Pons (tissue), 1 donor: ENCODE results near the gene GOLGA1.
"Not testable (repeated sequence)": the region's sequence is repeated elsewhere in the genome, so short reads cannot be mapped to it uniquely, and the experiment has no call there.

Experiments used
- DNase-seq: peaks from one replicate; pipeline ENCODE4 v3.0.0-alpha.2; 2016; ENCODE audit warnings: low spot score

Gene GOLGA1

DNA sequence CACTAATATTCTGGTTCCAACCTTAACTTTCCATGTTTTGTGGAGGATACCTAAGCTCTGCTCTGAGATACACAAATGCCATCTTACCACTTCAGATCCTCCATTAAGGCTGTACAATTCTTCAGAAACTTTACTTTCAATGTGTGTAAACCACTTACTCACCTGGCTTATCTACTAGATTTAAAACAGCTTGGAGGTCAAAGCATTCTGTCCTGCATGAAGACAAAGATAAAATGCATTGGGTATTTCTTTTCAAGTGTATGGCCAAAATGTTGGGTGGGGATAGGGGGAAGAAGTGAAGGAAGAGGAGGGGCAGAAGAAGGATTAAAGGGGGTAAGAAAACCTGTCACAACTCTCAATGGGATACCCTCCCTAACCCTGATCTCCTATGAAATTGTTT lies 939 bp downstream of the GOLGA1 start:
- no peak for DNase-seq

DNA sequence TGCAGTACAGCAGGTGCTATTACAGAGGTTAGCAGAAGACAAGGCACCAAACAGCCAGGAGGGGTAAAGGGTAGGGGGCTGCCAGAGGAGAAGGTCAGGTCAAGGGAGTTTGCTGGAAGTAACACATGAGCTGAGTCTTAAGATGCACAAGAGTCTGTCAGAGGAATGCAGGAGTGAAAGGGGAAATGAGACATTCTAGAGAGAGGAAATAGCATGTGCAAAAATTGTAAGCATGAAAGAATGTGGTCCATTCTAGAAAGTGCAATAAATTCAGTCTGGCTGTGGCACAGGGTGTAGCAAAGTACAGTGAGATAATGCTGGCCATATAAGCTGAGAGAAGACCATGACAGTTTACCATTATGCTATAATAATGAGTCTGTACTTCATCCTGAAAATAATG lies 6.6 kb downstream of the GOLGA1 start:
- DNase-seq: peak; percentile 5

DNA sequence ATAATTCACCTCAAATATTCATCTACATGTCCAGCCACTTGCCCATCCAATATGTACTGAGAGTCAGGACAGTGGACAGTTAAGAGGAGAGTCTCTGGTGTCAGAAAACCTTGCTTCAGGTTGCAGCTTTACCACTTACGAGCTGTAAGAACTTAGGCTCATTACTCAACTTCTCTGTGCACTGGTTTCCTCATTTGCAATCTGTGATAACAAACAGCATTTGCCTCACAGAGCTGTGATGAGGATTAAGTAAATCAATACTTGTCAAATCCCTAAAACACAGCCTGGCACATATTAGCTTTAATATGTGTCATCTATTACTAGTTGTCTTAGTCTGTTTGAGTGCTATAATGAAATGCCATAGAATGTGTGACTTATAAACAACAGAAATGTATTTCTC lies 8.6 kb downstream of the GOLGA1 start:
- no peak for DNase-seq

DNA sequence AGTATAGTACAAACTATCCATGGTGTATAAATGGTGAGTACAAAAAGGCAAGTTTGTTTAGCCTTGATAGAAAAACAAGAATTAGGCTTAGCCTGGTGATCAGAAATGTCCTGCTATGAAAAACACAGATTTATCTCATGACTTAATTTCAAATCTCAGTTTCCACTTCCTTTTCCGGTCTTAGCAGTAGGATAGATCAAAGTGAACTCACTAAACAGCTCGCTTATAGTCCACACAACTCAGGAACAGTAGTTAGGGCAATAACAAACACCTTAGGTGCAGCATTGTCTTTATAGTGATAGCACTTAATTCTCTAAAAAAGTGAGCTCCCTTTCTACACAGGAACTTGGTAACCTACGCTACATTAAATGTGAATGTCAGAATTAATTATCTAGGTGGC lies 11.4 kb downstream of the GOLGA1 start:
- no peak for DNase-seq

DNA sequence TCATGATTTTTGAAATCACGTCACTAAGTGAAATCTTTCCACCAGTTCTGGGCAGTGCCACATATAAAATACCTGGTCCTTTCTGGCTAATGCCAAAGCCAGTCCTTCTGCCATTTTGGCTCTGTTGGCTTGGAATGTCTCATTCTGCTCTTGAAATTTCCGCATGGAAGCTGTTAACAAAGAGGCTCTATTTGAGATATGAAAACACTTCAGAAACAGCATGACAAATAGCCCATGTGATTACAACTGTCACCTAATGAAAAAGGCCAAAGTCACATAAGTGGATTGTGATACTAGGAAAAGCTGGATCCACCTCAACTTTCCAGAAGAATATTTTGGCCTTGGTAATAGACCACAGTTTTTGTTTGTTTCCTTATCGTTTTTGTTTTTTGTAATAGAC lies 12.8 kb downstream of the GOLGA1 start:
- peak; percentile 11 for DNase-seq

DNA sequence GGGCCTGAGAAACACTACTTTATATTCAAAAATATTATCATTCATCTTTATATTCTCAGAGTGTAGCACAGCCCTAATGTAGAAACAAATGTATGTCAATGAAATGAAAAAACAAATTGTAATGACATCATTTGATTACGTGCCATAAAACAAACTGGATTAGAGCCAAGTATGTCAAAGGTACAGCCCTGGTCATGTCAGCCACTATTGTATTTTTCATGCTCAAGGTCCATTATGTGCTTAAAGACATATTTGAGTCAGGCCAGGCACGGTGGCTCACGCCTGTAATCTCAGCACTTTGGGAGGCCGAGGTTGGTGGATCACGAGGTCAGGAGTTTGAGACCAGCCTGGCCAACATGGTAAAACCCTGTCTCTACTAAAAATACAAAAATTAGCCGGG lies 20.5 kb downstream of the GOLGA1 start:
- DNase-seq: not testable (repeated sequence)

DNA sequence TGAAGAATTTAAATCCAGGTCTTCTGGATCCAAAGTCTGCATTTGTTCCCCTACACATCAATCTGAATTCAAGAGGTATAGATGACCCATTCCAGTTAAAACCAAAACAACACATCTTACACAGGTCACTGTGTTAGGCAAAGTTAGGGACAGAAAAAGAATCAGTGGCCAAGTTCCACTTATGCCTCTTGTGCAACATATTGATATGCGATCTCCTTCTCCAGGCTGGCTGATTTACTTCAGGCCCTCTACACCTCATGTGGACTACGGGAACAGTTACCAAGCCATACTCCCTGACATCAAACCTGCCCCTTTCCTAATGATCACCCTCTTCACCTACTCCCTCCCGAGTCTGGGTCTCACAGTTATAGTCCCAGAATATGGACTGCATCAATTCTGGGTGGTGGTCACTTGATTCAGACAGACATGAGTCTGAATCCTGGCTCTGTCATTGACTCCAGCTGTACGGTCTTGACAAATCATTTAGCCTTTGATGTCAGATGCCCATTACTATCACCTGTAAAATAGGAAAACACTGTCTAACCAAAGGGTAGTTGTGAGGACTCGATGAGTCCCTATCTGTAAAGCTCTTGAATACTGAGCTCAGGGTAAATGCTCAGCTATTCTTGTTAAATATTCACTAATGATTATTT lies 26.0 kb downstream of the GOLGA1 start:
- no peak for DNase-seq

DNA sequence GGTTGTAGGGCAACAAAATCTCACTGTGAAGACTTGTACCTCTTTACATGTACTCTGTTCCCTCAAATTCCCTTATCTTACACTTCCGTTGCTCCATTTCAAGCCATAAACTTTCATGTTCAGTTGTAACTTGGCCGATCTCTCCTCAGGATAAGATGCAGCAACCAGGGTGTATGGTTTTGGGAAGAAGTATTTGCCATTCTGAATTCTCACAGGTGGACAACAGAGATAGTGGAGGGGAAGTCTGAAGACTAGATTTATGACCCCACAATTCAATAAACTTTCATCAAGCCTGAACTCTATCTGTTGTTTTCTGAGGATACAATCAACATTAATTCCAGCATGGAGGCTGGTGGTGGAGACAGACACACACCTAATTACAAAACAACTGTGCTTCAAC lies 27.5 kb downstream of the GOLGA1 start:
- DNase-seq: no peak

DNA sequence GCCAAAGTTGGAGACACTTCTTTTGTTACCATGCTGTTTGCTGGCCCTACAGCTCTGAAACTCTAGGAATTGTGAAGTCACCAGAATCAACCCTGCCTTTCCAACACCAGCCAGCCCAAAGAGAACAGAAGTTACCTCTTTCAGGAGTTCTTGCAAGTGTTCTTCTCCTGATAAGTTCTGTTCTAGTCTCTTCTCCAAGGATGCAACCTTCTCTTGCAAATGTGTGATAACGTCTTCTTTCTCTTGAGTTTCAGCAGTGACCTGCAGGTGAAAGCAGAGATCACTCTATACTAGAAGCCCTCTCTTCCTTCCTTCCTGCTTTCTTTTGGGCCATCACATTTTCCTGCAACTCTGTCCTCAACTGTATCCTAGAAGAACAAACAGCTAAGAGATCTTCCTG lies 29.1 kb downstream of the GOLGA1 start:
- no peak for DNase-seq

DNA sequence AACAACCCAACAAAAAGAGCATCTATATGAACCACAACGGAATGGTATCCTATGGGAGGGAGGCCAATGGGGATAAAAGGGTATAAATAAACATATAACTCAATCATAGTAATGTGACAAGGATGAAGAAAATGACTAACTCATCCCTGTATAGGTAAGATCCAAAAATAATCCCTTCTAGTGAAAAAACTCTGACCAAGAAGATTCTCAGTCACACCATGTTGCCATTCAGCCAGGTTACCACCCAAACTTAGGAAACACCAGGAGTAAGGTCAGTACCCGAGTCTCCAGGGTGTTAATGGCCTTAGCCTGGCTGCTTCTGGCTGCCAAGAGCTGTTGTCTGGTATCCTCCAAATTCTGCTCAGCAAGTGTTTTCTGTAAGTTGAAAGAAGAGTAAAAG lies 32.8 kb downstream of the GOLGA1 start:
- DNase-seq: no peak

DNA sequence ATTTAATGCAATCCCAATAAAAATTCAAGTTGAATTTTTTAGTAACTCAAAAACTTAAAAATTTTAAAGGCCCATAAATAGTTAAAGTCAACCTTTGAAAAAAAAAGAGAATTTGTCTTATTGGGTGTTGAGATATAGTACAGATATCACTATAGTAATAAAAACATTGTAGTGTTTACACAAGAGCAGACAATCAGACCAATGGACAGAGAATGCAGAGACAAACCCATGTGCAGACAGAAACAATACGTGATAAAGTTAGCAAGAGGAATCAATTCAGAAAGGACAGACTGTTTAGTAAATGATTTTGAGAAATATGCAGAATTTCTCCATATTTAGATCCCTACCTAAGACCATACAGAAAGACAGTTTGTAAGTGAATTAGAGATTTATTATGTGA lies 33.9 kb downstream of the GOLGA1 start:
- no peak for DNase-seq

DNA sequence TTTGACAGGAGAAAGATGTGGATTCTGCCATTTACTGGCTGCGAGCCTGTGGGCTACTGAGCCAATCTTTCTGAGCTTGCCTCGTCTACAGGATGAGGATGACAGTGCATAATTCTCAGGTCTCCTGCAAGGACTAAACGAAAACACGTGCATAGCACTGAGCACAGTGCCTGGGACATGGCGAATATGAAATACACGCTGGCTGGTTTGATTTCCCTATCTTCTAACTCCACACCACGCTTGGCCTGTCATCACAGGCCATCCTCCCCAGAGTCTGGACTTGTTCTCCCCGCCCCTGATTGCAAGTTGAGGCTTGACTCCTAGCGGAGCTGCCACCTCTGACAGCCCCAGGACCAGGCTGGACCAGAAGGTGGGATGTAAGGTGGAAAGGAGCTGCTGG lies 41.0 kb downstream of the GOLGA1 start:
- no peak for DNase-seq

DNA sequence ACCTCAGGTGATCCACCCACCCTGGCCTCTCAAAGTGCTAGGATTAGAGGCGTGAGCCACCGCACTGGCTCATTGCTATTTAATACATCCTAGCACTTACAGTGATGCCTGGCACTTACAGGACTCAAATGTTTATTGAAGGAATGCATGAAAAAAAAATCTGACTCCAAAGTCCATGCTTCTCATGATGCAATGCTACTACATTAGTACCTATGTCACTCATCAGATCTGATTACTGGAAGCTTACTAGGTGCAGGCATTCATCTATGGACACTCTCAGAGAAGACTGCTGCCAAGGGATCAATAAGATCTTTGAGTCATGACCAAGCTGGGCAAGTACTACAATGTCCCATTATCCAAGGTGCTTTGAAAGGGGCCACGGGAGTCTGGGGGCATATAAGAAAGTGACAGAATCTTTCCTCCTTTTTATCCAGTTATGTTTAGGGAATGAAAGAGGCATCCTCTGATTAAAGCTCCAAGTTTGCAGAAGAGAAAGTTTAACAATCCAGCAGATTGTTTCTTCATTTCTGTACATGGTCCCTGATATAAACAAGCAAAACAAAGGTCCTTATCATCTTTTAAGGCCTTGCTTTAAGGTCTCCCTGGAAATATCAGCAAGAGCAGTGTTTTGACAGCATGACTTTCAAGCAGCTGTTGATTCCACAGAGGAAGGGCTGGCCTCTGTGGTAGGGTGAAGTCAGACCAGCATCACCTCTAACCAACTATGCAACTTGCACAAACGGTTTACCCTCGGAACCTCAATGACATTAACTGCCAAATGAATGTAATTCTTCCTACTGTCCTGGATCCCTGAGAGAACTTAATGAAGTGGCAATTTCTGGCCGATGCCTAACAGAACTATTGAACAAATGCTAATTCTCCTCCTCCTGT lies 43.1 kb downstream of the GOLGA1 start:
- DNase-seq: no peak

DNA sequence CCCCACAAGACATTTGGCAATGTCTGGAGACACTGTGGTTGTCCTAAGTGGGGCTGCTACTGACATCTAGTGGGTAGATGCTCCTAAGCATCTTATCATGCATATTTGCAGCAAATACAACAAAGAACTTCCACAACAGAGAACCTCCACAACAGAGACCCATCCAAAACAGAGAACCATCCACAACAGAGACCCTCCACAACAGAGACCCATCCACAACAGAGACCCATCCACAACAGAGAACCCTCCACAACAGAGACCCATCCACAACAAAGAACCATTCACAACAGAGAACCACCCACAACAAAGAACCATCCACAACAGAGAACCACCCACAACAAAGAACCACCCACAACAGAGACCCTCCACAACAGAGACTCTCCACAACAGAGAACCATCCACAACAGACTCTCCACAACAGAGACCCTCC lies 46.1 kb downstream of the GOLGA1 start:
- DNase-seq: peak; percentile 77

DNA sequence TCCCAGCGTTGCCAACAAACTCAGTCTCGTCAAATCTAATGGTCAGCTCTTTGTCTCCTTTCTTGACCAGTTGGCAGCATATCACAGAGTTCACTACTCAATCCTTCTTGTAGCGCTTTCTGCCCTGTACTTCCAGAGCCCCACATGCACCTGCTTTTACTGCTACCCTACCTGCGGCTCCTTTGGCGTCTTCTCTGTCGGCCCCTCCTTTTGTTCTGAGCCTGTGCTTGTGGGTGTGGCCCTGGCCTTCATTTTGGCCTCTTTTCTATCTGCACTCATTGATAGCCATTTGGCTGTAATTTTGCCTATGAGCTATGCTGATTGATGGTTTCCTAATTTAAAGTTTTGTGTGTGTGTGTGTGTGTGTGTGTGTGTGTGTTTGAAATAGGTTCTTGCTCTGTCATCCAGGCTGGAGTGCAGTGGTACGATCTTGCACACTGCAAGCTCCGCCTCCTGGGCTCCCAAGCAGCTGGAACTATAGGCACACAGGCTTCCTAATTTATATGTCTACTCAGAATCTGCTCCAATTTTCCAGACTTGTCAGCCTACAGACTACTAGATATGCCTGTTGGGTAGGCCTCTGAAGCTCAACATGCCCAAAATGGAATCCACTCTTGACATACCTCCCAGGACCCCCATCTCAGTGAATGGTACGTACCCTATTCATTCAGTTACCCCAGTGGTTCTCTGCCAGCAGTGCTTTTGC lies 46.7 kb downstream of the GOLGA1 start:
- DNase-seq: no peak

DNA sequence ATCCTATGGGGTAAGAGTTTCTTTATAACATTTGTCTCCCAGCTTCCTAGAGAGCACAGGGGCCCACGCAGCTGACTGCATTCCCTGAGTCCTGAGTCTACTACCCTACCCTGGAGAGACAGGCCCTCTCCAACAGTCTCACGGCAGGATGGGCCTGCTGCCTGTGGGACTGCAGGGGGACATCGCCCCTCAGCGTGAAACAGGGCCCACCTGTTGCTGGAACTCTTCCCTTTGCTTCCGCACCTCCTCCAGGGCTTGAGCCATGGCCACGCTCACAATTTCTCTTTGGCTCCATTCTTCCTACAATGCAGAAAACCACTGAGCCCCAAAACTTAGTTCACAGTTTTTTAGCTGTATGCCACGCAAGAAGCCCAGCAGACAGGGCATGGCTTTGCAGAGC lies 50.7 kb downstream of the GOLGA1 start:
- DNase-seq: no peak

DNA sequence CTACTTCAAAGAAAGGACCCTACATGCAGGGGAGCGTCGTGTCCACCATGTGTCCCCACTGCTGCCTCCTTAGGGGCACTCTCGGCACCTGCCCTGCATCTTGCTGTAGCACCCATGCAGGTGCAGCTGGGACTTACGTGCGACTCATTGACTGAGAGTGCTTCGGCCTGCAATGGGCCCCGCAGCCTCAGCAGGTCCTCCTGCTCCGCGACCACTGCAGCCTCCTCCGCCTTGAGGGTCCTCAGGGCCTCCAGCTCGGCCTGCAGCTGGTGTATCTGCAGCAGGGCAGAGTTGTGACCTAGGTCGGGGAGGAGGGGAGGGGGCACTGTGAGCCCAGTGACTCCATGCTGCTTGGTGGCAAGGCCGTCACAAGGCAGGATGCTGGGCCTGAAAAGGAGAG lies 51.9 kb downstream of the GOLGA1 start:
- no peak for DNase-seq

DNA sequence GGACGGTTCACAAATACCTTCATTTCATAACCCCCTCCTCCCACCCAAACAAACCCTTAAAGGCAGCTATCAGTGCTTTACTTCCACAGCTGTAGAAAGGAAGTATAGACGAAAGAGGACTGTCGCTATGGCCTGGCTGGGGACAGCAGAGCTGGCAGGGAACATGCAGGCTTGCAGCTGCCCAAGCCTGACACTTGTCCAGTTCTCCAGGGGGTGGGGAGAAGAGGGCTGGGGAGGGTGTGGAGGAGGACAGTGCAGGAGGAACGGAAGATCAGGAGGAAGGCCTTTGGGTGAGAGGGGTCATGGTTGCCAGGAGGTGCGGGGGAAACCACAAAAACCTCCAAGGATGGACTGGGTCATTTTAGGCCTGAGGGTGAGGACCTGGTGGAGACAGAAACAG lies 53.1 kb downstream of the GOLGA1 start:
- DNase-seq: no peak

DNA sequence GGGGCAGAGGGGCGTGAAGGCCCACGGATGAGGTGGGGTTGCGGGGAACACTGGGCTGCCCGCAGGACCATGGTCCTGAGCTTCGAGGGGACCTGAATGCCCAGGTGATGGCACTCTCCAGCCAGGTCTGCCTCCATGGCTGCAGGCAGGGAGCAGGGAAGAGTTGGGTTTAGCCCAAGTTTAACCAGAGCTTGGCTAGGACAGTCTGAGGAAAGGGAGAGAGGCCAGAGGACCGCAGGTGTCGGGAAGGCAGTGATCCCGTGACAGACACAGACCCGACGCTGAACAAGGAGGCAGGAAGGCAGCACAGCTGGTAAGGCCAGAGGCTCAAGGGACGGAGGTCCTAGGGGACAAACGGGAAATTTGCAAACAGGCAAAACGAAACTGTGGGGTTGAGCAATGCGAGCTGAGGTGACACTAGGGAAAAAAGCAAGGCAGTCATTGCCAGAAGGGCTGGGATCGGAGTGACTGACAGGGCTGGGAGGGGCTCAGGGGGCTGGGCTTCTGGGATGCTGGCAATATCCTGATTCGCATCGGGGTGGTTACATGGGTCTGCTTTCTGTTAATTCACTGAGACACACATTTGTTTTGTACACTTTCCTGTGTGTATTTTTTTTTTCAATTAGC lies 53.9 kb downstream of the GOLGA1 start:
- no peak for DNase-seq

DNA sequence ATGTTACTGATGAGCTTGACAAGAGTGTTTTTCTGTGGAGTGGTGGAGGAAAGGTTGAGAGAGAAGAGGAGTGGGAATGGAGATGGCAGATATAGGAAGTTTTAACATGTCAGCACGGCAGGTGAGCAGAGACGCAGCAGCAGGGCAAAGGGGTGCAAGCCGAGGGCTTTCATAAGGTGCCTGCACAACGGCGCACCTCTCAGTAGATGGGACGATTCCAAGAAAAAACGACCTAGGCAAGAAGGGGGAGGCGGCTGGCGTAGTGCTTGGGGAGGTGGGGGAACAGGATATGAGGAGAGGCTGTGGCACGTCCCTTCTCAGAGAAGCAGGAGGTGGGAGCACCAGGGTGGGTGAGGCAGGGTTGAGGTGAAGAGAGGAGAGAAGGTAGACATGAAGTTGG lies 54.4 kb downstream of the GOLGA1 start:
- DNase-seq: no peak

DNA sequence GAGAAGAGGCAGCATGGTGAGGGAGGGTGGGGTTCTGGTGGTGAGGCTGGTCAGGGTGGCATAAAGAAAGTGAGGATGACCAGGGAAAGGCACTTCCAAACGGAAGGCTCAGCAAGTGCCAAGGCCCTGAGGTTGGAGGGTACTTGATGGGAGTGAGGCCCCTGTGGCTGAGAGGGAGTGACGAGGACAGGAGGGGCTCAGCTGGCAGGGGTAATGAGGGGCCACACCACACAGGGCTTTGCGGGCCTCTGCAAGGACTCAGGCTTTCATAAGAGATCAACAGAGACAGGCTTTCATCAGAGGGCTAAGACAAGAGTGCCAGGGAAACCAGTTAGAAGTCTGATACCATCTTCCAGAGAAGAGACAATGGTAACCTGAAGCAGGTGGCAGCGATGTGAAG lies 55.3 kb downstream of the GOLGA1 start:
- no peak for DNase-seq

DNA sequence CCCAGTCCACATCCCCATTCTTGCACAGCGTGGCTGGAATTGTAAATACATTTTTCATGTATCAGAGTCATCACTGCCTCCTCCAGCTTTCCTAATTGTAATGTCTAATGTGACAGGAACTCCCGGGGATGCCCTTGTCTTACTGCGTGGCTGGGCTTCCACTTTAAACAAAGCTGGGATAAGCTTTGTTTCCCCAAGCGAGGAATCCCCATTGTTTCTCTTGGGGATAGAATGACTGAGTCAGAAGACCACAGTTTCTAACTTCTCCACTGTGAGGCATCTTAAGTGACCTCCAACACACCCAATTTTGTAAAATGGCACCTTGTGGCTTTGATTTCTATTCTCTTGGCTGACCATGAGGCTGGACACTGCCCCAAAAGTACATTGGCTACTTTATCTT lies 56.5 kb downstream of the GOLGA1 start:
- no peak for DNase-seq

DNA sequence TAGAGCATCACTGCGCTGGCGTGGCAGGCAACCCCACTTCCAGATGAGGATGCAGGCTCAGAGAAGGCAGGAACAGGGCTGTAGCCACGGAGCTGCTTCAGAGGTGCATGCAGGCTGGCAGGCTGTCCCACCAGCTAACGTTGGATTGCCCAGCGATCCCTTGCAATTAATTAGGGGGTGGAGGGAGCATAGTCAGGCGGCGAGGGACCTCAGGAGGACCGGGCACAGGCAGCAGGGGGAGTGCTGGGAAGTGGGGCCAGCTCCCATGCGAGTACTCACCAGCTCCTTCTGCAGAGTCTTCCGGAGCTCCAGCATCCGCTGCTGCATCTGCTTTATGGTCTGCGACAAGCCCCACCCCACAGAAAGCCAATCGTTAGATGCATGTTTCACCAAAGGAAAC lies 58.7 kb downstream of the GOLGA1 start:
- DNase-seq: no peak
